HFF-Myc (cell line): ENCODE data around the gene COX17.

Source experiments
- DNase-seq: peaks from one replicate; pipeline ENCODE4 v3.0.0-alpha.2; 2011; ENCODE audit warnings: low read depth; ENCODE audit errors: extremely low read depth
- H3K4me3 ChIP-seq: replicated peaks from 2 replicates; pipeline ENCODE4 v1.5.1; 2011; ENCODE audit warnings: low read depth, mild to moderate bottlenecking, control low read depth, low read length
- TF ChIP-seq, protein P1 (sequence below): IDR thresholded peaks from 2 replicates; pipeline ENCODE4 v1.5.1; 2012; ENCODE audit warnings: mild to moderate bottlenecking, low read depth, low read length, control low read depth; ENCODE audit errors: missing control alignments

Gene COX17

DNA sequence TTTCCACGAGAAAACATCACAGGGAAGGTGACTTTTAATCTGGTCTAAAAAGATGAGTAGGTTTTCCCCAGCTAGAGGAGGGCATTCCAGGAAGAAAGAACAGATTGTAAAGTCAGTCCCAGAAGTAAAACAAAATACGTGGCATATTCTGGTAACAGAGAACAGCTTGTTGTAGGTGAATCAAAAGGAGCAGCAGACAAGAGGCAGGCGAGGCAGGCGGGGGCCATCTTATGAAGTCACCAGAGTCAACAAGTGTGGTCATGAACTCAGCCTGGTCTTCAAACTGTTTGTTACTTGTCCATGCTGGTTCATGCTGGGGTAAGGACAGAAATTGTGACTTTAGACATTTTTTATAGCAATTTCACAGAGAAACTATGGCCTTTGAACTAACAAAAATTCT, 12.8 kb downstream of the COX17 start:
- no peak for DNase-seq

DNA sequence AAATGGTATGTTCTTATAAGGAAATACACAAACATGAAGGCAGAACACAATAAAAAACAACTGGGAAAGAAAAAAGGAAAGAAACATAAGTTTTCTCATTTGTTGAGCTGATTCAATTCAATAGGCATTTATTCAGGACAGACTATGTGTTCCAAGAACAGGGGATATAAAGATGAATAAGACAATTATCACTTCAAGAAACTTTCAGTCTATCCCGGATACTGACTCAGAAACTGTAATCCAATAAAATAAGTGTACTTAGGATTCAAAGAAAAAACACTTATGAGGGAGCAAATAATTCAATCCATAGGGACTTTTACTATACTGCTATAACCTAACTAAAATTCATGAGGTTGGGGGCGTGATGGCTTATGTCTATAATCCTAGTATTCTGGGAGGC, 13.3 kb downstream of the COX17 start:
- TF ChIP-seq, protein P1, sequence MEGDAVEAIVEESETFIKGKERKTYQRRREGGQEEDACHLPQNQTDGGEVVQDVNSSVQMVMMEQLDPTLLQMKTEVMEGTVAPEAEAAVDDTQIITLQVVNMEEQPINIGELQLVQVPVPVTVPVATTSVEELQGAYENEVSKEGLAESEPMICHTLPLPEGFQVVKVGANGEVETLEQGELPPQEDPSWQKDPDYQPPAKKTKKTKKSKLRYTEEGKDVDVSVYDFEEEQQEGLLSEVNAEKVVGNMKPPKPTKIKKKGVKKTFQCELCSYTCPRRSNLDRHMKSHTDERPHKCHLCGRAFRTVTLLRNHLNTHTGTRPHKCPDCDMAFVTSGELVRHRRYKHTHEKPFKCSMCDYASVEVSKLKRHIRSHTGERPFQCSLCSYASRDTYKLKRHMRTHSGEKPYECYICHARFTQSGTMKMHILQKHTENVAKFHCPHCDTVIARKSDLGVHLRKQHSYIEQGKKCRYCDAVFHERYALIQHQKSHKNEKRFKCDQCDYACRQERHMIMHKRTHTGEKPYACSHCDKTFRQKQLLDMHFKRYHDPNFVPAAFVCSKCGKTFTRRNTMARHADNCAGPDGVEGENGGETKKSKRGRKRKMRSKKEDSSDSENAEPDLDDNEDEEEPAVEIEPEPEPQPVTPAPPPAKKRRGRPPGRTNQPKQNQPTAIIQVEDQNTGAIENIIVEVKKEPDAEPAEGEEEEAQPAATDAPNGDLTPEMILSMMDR: no peak
- DNase-seq: no peak
- H3K4me3 ChIP-seq: no peak overlapping the region

More for the DNA sequence above, 12.8 kb downstream of the COX17 start:
- no peak overlapping the region for H3K4me3 ChIP-seq
- TF ChIP-seq, protein P1: no peak

DNA sequence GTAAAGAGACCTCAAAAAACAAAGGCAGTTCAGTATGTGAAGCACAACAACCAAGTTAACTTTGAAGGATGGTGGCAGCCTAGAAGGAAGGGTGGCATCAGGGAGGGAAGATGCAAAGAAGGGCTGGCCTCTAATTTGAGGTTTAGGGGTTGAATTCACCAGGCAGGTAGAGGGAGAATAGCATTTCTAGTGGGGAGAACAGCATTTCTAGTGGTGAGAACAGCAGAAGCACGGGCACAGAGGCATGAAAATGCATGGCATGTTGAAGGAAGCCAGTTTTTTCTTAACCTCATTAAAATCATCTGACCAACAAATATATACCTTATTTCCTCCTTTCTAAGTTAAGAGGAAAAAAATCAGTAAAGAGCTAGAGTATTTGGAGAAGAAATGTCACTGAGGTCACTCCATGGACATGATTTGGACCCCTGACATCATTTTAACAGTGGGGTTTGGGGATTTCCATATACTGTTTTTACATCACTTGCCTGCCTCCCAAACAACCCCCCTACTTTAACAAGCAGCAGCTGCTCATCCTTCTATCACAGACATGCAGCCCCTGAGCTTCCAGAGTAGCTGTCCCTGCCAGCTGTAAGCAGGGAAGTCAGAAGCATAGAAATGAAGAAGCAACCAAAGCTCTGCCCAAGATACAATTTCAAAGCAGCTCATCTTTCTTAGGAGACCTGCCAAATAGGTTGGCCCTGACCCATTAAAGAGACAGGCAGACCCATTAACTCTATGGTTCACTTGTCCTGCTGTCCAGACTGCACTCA, 14.4 kb downstream of the COX17 start:
- no peak for DNase-seq
- TF ChIP-seq, protein P1: no peak
- H3K4me3 ChIP-seq: no peak overlapping the region

DNA sequence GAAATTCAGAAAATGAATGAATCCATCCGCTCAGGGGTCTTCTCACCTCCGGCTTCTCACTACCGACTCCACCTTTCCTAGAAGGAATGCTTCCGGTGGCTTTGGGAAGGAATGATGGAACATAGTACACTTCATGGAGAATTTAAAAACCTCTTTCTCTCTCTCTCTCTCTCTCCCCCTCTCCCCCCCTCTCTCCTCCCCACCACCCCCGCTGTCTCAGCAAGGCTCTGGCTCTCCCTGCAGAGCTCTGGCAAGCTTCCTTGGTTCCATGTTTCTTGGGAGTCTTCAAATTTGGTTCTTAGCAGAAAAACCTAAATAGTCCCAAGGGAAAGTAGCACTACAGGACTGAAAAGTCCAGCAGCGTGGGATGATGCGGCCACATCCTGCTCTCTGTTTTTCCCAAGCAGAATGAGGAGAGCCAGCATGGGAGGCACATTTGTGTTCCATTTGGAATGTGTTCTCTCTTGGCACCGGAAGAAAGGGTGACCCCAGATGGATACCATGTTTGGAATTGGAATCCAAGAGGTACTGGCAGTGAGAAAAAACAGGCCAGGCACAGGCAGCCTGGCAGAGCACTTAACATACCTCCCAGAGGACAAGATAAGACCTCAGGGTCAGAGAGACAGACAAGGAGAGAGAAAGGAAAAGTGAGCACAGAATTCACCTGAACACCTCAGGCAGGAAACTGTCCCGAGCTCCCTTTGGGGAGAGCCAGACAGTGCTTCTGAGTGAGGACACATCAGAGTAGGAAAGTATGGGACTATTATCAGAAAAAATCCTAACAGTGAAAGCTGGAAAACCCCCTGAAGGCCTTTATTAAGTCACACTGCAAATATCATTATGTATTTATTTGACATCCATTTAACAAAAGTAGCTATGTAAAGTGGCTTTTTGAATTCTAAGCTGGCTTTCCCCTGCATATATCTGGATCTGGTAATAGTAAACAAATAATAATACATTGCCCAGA, 16.4 kb downstream of the COX17 start, which contains the start of gene POPDC2:
Gene POPDC2, minus strand, starts transcription at position 116 of the 967 bp plus-strand sequence. CDS start 166 bp downstream, outside the sequence.
- no peak for DNase-seq
- no peak within 1 kb of the TSS for H3K4me3 ChIP-seq
- TF ChIP-seq, protein P1: no peak

DNA sequence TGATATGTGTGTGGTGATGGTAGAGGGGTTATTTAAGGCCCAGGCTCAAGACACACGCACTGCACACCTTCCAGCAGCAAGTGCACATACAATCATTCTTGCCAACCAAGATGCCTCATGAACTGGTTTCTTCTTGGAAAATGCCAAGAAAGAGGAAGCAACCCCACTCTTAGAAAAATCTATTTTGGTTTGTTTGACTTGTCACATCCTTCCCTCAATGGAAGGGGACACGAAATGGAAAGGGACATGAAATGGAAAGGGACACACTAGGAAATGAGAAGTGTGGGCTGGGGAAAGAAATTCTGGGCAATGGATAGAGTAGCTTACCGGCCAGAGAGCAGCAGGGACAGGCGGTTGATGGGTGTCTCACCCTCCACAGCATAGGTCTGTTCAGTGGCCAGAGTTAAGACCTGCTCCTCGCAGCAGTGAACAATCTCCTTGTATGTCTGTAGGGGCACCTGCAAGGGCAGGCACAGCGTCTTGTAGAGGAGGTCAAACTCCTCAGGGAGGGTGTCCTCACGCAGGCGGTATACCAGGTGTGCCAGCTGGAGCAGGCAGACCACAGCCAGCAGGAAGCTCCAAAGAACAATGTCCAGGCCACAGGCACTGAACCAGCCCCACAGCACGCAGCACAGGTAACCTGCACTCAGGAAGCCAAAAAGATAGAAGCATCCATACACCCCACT, 17.5 kb downstream of the COX17 start:
- TF ChIP-seq, protein P1: no peak
- DNase-seq: no peak
- no peak overlapping the region for H3K4me3 ChIP-seq

DNA sequence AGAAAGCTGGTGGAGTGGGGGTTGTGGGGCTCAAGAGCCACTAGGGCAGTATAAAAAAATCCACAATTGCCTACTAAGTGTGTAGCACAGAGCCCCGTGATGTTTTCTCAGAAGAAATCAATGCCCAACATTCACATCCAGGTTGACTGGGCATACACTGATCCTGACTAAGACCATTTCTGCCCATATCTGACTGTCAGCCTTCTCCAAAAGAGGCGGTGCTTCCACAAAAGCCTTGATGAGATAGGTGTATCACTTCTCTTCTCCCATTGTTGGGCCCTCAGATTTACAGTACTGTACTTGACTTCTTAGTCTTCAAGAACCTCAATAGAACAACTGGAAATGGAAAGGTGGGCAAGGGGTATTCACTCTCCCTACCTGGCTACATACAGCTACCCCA, 18.2 kb downstream of the COX17 start:
- H3K4me3 ChIP-seq: no peak overlapping the region
- TF ChIP-seq, protein P1: no peak
- no peak for DNase-seq
